Measurements from ENCODE around the gene ZIM2. TPM values are rescaled to one million over a fixed set of nuclear protein-coding genes. Genes with fewer than 3 reads are reported as not detected.

Gene ZIM2
- total RNA-seq, 4 donors from 2014 or later, result 1.3 TPM; not detected in 3

DNA sequence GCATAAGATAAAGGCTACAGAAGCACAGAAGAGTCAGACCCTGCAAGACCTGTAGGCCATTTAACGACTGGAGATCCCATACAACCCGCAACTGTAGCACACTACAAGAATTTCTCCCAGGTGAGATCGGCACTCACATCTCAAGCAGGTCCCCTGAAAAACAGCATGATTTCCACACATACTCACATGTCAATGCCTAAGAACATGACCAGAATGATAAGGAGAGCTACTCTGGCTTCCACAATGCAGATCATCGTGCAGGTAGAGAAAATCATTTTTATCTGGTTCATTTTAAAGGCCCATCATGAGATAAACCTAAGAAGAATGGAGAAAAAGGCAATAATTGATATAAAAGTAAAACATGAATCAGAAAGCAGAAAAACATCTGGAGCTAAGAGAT lies 17.5 kb upstream of the ZIM2 start:
- TF ChIP-seq, protein P1, sequence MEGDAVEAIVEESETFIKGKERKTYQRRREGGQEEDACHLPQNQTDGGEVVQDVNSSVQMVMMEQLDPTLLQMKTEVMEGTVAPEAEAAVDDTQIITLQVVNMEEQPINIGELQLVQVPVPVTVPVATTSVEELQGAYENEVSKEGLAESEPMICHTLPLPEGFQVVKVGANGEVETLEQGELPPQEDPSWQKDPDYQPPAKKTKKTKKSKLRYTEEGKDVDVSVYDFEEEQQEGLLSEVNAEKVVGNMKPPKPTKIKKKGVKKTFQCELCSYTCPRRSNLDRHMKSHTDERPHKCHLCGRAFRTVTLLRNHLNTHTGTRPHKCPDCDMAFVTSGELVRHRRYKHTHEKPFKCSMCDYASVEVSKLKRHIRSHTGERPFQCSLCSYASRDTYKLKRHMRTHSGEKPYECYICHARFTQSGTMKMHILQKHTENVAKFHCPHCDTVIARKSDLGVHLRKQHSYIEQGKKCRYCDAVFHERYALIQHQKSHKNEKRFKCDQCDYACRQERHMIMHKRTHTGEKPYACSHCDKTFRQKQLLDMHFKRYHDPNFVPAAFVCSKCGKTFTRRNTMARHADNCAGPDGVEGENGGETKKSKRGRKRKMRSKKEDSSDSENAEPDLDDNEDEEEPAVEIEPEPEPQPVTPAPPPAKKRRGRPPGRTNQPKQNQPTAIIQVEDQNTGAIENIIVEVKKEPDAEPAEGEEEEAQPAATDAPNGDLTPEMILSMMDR (IDR thresholded peaks at IDR 0.05; ENCODE audit: low read depth), result no peak

DNA sequence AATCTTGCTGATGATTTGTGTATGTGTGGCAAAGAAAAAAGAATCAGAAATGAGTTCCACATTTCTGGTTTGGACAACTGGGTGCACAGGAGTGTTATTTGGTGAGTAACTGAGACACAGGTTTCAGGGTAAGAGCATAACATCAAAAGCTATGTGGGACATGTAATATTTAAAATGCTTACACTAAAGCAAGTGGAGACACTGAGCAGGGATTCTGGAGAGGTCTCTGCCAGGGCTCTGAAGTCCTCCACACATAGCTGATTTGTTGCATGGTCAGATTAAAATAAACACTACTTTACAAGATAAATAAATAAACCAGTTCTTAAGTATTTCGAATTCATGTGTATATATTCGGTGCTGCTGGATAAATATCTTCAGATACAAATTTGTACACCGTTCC lies 16.3 kb upstream of the ZIM2 start:
- TF ChIP-seq, protein P1 (IDR thresholded peaks at IDR 0.05; ENCODE audit: low read depth), result no peak

DNA sequence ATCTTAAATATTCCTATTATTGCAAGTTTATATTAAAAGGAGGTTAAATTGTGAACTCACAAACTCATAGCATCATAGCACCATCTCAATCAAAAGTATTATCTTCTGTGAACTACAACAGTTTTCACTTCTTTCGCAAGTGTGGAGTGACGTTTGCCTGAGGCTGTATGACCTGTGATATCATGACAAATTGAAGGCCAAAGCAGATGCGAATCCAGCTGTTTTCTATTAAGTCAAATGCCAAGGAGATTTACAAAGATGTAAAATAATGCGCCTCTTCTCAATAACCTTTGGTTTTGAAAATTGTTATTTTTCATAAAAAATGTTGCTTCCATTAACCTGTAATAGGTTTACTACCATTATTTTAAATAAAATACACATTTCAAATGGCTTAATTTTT lies 7.6 kb upstream of the ZIM2 start:
- TF ChIP-seq, protein P1 (IDR thresholded peaks at IDR 0.05; ENCODE audit: low read depth), result no peak

DNA sequence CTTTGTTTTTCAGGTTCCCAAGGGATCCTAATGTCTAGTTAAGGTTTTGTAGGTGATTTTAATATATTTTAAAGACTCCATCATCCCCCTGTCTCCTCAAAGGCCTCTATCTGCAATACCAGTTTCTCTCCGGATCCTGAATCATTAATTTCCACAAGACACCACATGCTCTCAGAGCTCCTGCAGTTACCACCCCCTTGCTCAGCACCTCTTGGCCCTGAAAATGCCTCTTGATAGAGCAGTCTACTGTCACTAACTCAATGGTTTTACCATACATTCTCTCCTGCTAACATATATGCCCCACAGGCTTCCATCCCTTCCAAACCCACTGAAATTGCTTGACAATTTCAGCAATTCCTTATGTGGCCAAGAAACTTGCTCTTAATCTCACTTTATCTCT lies 1.9 kb upstream of the ZIM2 start:
- TF ChIP-seq, protein P1 (IDR thresholded peaks at IDR 0.05; ENCODE audit: low read depth), result no peak

DNA sequence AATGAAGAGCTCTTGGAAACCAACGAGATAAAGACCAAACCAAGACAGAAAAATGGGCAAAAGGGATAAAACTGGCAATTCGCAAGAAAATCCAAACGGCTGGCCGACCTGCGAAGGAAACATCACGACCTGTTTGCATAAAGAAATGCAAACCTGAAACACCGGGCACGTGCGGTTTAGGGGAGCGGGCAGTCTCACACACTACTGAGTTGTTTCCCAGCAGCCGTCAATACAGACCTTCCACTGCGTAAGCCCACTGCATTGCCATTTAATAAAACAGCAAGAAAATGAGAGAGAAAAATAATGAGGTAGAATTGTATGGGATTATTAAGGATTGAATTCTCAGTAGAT lies 642 bp upstream of the ZIM2 start:
- TF ChIP-seq, protein P1 (IDR thresholded peaks at IDR 0.05; ENCODE audit: low read depth), result no peak

DNA sequence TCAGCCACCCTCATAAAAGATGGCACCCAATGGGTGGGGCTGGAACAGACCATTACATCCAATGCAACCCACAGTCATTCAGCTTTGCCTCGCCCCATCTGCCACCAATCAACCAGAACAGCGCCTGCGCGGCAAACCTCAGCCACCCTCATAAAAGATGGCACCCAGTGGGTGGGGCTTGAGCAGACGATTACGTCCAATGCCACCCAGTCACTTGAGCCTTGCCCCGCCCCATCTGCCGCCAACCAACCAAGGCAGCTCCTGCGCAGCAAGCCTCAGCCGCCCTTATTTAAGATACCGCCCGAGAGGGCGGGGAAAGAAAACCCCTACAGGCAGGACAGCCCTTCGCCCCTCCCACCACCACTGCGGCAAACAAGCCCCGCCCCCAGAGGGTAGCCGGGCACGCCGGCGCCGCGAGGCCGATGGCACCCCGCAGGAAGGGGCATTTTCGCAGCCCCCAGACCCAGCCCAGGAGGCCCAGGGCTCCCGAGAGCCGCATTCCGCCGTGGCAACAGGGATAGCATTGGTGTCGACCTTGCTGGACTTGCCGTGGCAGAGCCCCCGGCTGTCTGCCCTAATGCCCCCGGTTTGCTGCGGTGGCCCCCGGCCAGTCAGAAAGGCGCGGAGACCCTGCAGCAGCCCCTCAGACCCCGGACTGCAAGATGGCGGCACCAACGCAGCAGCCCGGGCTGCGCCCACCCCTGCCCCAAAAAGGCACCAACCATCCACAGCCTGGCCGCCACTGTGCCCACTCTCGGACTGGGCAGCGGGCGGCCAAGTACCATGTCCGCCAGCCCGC lies 675 bp downstream of the ZIM2 start:
- TF ChIP-seq, protein P1 (IDR thresholded peaks at IDR 0.05; ENCODE audit: low read depth), result no peak

DNA sequence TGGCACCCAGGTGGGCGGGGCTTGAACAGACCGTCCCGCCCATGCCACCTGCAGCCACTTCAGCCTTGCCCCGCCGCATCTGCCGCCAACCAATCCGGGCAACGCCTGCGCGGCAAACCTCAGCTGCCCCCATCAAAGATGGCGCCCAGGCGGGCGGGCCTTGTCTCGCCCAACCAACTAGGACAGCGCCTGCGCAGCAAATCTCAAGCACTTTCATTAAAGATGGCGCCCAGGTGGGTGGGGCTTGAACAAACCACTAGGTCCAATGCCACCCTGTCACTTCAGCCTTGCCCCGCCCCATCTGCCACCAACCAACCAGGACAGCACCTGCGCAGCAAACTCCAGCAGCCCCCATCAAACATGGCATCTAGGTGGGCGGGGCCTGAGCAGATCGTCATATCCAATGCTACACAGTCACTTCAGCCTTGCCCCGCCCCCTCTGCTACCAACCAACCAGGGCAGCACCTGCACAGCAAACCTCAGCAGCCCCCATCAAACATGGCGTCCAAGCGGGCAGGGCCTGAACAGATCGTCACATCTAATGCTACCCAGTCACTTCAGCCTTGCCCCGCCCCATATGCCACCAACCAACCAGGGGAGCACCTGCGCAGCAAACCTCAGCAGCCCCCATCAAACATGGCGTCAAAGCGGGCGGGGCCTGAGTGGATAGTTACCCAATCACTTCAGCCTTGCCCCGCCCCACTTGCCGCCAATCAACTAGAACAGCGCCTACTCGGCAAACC lies 1.4 kb downstream of the ZIM2 start:
- TF ChIP-seq, protein P1 (IDR thresholded peaks at IDR 0.05; ENCODE audit: low read depth), result no peak
